K562 treated with DMSO at 1 percent for 4 hours (cell line): ENCODE results near the gene TCN1. TPM values are rescaled to one million over a fixed set of nuclear protein-coding genes. Genes with fewer than 3 reads are reported as not detected.

Source experiments
- total RNA-seq: library from RNA; unstranded; fragments of 300-600 nt; gene quantifications from 2 replicates; pipeline ENCODE4 v1.2.3, GENCODE V29; 2022; ENCODE audit not compliant: insufficient read depth

TCN1 gene
- total RNA-seq = 168 and 228 TPM in 2 replicates

DNA sequence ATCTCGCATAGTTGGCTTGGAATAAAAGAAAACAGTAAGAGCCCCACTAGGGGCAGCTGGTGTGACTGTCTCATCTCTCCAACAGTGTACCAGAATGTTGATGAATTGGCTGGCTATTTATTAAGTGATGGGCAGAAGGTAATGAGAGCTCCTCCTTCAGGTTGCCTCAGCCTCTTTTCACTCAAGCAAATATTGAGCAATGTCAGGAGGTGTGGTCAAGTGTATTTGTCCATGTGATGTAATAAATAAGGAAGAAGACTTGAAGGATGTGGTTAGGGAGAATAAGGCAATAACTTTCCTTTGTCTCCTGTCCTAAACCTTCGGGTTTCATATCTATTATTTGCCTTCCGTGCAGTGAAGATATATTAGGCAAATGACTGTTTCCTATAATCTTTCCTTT, at the start of gene TCN1:
Gene TCN1, minus strand, starts transcription at position 91 of the 400 bp plus-strand sequence. Its CDS starts 17 bp downstream, at position 74.

GRCh38 chr11:59878575-59878974, 12.3 kb upstream of the TCN1 start, which contains the start of gene OOSP3:
TSS of gene OOSP3 (plus strand) at chr11:59878782. CDS start at chr11:59878809, 27 bp downstream.

DNA sequence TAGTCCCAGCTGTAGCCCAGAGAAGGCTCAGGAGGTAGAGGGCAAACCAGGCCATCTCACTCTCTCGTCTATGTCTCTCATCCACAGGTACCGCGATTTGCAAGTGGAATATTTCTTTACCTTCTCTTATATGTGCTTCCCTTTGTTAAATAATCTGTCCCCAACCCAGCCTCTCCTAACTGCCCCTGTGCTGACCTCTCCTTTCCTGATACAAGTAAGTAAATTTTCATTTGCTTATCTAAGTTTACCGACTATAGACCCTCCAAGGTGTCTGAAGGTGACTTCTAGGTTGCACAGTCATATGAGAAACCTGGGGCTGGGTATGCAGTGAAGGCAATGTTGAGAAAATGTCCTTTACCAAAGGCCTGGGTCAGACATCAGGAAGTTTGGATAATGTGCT, 20.9 kb downstream of the TCN1 start, which contains the start of gene CBLIF:
Gene CBLIF, minus strand, starts transcription at position 101 of the 400 bp plus-strand sequence. Its CDS starts 46 bp downstream, at position 55.

GRCh38 chr11:59810189-59810910, 55.9 kb downstream of the TCN1 start, which contains the start of gene MRPL16:
TSS of gene MRPL16 (minus strand) at chr11:59810778. CDS start at chr11:59810658, 120 bp downstream.

Other genes starting within 250 kb of the TCN1 start
- gene PATL1, start 197.4 kb downstream of the TCN1 start, total RNA-seq = 22.5 and 25.2 TPM in 2 replicates
- not detected in 2 replicates for gene OR10V1, start 152.6 kb downstream of the TCN1 start, total RNA-seq
- gene STX3, start 111.1 kb downstream of the TCN1 start, total RNA-seq = 88.8 and 100 TPM in 2 replicates
- gene MRPL16, start 55.7 kb downstream of the TCN1 start, total RNA-seq = 72.5 and 91.7 TPM in 2 replicates
- not detected in 2 replicates for gene CBLIF, start 21.0 kb downstream of the TCN1 start, total RNA-seq
- not detected in 2 replicates for gene OOSP3, start 12.3 kb upstream of the TCN1 start, total RNA-seq
- gene OOSP1, start 71.9 kb upstream of the TCN1 start, total RNA-seq = 1.3 TPM in 1 of 2 replicates, not detected in the other
- not detected in 2 replicates for gene OOSP4A, start 97.5 kb upstream of the TCN1 start, total RNA-seq
- gene OOSP4B, start 150.7 kb upstream of the TCN1 start, total RNA-seq = not detected in 2 replicates
- gene OOSP2, start 173.9 kb upstream of the TCN1 start, total RNA-seq = not detected in 2 replicates
- 119 and 133 TPM in 2 replicates for gene MS4A3, start 190.2 kb upstream of the TCN1 start, total RNA-seq
- 6.0 and 10.1 TPM in 2 replicates for gene MS4A2, start 222.2 kb upstream of the TCN1 start, total RNA-seq